ENCODE measurements around the gene COX8A. TPM values are rescaled to one million over a fixed set of nuclear protein-coding genes. Genes with fewer than 3 reads are reported as not detected.

The COX8A gene
- total and polyA plus RNA-seq, 9 of the 15 experiments (the other 6 are each of a cell fraction or from before 2014, with no cell fraction given): 274 to 1,206 (median 526) TPM

GRCh38 chr11:64007629-64008282 is 33.3 kb downstream of the COX8A start (continued):
- TF ChIP-seq ARHGAP35 (IDR thresholded peaks at IDR 0.05; ENCODE audit: partially characterized antibody) (no peak), SOX6 (IDR thresholded peaks at IDR 0.05) (peak; percentile 89), HDAC6 (IDR thresholded peaks at IDR 0.05; ENCODE audit: low read depth, low read length) (no peak), HNRNPH1 (optimal IDR thresholded peaks at IDR 0.05; ENCODE audit: low read depth, low read length) (no peak), GATAD2A (IDR thresholded peaks at IDR 0.05) (0 out of 2 replicates have a peak, but pooled peaks have one; percentile 31), POU5F1 (IDR thresholded peaks at IDR 0.05; ENCODE audit: borderline replicate concordance, low read depth, low read length, partially characterized antibody) (no peak), DPF2 (IDR thresholded peaks at IDR 0.05) (peak; percentile 87), ZNF696 (CRISPR knock-in tag; conservative IDR thresholded peaks at IDR 0.05) (no peak), KAT7 (CRISPR knock-in tag; IDR thresholded peaks at IDR 0.05; ENCODE audit: borderline replicate concordance) (no peak), RBBP5 (IDR thresholded peaks at IDR 0.05; ENCODE audit: borderline replicate concordance, insufficient read depth, low read length, poor library complexity, severe bottlenecking) (no peak), ZNF212 (CRISPR knock-in tag; IDR thresholded peaks at IDR 0.05) (no peak), E2F6 (IDR thresholded peaks at IDR 0.05; ENCODE audit: borderline replicate concordance in 1 of 2, extremely low read depth in 1 of 2, insufficient read depth in 1 of 2, insufficient read length in 1 of 2, low read depth in 1 of 2, low read length in 1 of 2, poor library complexity in 1 of 2, severe bottlenecking in 1 of 2) (no peak), ZNF707 (CRISPR knock-in tag; conservative IDR thresholded peaks at IDR 0.05) (no peak), TCF3 (CRISPR knock-in tag; IDR thresholded peaks at IDR 0.05) (peak; percentile 98), ZC3H8 (IDR thresholded peaks at IDR 0.05) (no peak), BACH1 (tag; IDR thresholded peaks at IDR 0.05) (no peak), GTF2F1 (IDR thresholded peaks at IDR 0.05; ENCODE audit: low read depth, low read length) (no peak), ZBTB26 (CRISPR knock-in tag; IDR thresholded peaks at IDR 0.05) (peak; percentile 79; the same call in 1 of the 2 replicates), ZNF384 (IDR thresholded peaks at IDR 0.05; ENCODE audit: low read depth, low read length) (peak; percentile 54), SREBF1 (IDR thresholded peaks at IDR 0.05; ENCODE audit: borderline replicate concordance, low read depth, low read length) (no peak), NR2C1 (IDR thresholded peaks at IDR 0.05) (0 out of 2 replicates have a peak, but pooled peaks have one; percentile 29), NR2C1 (tag; IDR thresholded peaks at IDR 0.05) (no peak; the same call in 1 of the 2 replicates), ZNF143 (CRISPR knock-in tag; IDR thresholded peaks at IDR 0.05) (no peak), ARNT (IDR thresholded peaks at IDR 0.05) (peak in 1 of 2 experiments; percentile 80; a peak in 3 of 4 replicates), TFAM (CRISPR knock-in tag; conservative IDR thresholded peaks at IDR 0.05) (no peak), XRCC5 (IDR thresholded peaks at IDR 0.05; ENCODE audit: low read depth, low read length) (0 out of 2 replicates have a peak, but pooled peaks have one; percentile 37), SMARCC2 (IDR thresholded peaks at IDR 0.05; ENCODE audit: low read depth) (peak; percentile 65; the same call in 1 of the 2 replicates), KLF16 (IDR thresholded peaks at IDR 0.05) (peak; percentile 92), ZNF586 (CRISPR knock-in tag; conservative IDR thresholded peaks at IDR 0.05) (no peak), ILF3 (IDR thresholded peaks at IDR 0.05; ENCODE audit: borderline replicate concordance) (no peak), ZNF12 (CRISPR knock-in tag; IDR thresholded peaks at IDR 0.05) (no peak)

All from K562 (cell line).